ENCODE results near the gene STK24. TPM values are rescaled to one million over a fixed set of nuclear protein-coding genes. Genes with fewer than 3 reads are reported as not detected.
"Not testable (repeated sequence)": the region's sequence is repeated elsewhere in the genome, so short reads cannot be mapped to it uniquely, and the experiment has no call there.

The STK24 gene
- total RNA-seq, 2 donors from 2014 or later, result 55.8 to 63.2 TPM

DNA sequence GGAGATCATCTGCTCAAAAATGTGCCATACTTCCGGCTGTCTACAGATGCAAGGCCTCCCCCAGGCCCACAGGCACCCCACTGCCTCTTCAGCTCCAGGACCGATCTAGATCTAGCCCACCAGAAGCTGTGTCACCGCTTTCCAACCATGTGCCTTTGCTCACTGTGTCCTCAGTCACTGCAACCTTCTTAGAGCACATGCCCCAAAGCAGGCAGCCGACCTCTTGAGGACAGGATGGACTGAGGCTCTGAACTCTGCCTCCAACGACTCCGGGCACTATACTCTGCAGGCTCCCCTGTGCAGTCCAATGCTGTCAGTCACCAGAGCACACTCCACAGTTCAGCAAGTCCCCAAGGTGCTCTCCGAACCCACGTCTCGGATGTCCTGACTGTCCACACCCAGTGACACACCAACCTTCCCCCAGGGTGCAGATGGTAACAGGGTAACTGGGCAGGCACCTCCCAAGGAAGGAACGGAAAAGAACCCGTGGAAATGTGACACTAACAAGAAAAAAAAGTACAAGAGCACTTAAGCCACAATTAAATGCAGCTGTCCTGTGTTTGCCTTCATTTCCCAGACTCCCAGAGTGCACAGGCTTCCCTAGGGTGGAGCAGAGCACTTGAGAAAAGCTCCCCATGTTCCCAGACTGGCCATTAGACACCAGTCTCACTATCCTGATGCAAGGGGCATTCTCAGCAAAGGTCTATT is 4.8 kb downstream of the STK24 start:
- no peak for DNase-seq (ENCODE audit: low spot score)
- Histone ChIP-seq H3K4me1 (peaks cover 0 to 51% of the 10 kb centered on the region in 2 donors), H3K27me3 (no peaks in the 10 kb centered on the region), H3K36me3 (no peaks in the 10 kb centered on the region), H3K9me3 (no peaks in the 10 kb centered on the region), H3K27ac (peak overlapping the region; percentile 41 to 49), H3K4me3 (no peak overlapping the region)
- TF ChIP-seq, protein P1, sequence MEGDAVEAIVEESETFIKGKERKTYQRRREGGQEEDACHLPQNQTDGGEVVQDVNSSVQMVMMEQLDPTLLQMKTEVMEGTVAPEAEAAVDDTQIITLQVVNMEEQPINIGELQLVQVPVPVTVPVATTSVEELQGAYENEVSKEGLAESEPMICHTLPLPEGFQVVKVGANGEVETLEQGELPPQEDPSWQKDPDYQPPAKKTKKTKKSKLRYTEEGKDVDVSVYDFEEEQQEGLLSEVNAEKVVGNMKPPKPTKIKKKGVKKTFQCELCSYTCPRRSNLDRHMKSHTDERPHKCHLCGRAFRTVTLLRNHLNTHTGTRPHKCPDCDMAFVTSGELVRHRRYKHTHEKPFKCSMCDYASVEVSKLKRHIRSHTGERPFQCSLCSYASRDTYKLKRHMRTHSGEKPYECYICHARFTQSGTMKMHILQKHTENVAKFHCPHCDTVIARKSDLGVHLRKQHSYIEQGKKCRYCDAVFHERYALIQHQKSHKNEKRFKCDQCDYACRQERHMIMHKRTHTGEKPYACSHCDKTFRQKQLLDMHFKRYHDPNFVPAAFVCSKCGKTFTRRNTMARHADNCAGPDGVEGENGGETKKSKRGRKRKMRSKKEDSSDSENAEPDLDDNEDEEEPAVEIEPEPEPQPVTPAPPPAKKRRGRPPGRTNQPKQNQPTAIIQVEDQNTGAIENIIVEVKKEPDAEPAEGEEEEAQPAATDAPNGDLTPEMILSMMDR (IDR thresholded peaks at IDR 0.05), result no peak

DNA sequence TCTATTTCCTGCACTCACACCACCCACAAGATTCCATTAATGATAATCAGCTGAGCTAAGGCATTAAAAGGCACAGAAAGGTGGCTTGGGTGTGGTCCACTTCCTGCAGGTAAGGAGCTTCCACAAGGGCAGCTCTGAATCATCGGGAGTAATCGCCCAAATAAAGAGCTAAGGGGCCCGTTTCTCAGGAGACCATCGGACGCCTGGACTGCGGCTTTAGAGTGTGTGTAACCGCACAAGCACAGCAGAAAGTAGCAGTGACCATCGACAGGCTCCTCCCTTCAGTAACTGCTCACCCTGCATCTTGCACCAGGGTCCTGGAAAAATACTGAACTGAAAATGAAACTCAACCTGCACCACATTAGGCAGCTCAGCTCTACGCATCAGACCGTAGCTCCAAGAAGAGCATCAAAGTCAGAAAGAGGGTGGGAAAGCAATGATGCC is 6.0 kb downstream of the STK24 start:
- peak overlapping the region; percentile 15 to 49 for H3K27ac ChIP-seq
- peak overlapping the region in 1 of 2 donors; percentile 14 for H3K4me3 ChIP-seq
- H3K27me3 ChIP-seq, result no peaks in the 10 kb centered on the region
- no peaks in the 10 kb centered on the region for H3K36me3 ChIP-seq
- TF ChIP-seq, protein P1 (IDR thresholded peaks at IDR 0.05), result no peak
- no peaks in the 10 kb centered on the region for H3K9me3 ChIP-seq
- DNase-seq (ENCODE audit: low spot score), result no peak
- peaks cover 0 to 63% of the 10 kb centered on the region in 2 donors for H3K4me1 ChIP-seq

DNA sequence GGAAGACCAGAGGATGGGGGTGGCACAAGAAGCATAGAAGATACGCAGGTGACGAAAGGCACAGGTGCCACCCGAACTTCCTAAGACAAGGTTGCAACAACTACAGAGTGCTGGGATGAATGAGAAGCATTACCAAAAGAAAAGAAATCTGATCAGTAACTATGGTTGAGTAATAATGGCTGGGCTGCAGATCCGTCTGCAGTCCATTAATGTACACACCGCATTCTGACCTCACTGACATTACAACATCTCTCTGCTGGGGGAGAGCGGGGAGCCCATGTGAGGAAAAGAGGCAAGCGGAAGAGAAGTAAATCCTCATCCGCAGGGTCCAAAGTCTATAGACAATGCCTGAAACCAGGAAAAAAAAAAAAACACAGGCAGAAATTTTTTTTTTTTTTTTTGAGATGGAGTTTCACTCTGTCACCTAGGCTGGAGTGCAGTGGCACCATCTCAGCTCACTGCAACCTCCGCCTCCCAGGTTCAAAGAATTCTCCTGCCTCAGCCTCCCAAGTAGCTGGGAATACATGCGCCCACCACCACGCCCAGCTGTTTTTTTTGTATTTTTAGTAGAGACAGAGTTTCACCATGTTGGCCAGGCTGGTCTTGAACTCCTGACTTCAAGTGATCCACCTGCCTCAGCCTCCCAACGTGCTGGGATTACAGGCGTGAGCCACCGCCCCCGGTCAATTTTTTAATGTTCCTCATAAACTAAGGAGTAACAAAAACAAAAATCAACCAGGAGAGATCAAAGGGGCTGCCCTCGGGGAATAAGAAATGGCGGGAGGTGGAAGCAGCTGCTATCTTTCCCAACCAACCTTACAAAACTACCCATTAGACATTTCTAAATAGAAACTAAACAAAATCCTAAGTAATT is 7.2 kb downstream of the STK24 start:
- H3K36me3 ChIP-seq; DNase-seq (ENCODE audit: low spot score); H3K4me3 ChIP-seq; H3K9me3 ChIP-seq; H3K27me3 ChIP-seq: not testable (repeated sequence)
- peaks cover 0 to 67% of the 10 kb centered on the region in 2 donors for H3K4me1 ChIP-seq
- peak overlapping the region in 1 of 2 donors; percentile 7 for H3K27ac ChIP-seq

DNA sequence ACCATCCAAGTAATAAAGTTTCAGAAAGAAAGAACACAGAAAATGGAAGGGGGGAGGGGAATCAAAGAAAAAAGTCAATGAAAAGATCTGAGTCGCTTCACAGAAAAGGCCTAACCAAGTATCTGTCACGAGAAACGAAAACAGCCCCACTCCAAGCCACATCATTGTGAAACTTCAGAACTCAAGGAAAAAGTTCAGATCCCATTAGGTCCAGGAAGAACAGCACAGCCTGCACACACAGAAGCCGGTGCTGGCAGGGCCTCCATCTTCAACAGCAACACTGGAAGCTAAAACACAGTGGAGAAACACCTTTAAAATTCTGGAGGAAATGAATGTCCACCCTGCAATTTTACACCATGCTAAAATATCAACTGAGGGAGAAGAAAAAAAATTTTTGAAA is 8.0 kb downstream of the STK24 start:
- TF ChIP-seq, protein P1 (IDR thresholded peaks at IDR 0.05), result no peak
- no peak for DNase-seq (ENCODE audit: low spot score)
- Histone ChIP-seq H3K4me1 (peaks cover 0 to 67% of the 10 kb centered on the region in 2 donors), H3K36me3 (no peaks in the 10 kb centered on the region), H3K27ac (no peak overlapping the region), H3K4me3 (no peak overlapping the region), H3K9me3 (no peaks in the 10 kb centered on the region), H3K27me3 (no peaks in the 10 kb centered on the region)

DNA sequence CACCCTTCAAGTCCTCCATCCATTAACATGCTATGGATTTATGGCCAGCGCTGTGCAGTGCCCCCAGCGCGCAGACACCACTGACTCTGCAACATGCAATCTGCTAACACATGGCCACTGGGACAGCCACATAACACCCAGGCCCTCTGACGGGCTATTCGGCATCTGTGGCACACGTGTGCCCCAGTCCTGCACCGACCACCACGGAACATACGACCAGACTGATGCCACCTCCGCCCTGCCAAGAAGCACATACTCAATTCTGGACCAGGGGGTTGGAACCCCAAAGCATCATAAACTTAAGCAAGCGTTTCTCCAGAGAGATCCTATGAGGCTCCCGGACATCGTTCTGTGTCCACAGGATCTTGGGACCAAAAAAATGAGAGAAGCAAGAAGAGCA is 9.8 kb downstream of the STK24 start:
- Histone ChIP-seq H3K9me3 (no peaks in the 10 kb centered on the region), H3K27ac (no peak overlapping the region), H3K4me1 (peaks cover 0 to 65% of the 10 kb centered on the region in 2 donors), H3K36me3 (no peaks in the 10 kb centered on the region), H3K27me3 (no peaks in the 10 kb centered on the region), H3K4me3 (no peak overlapping the region)
- TF ChIP-seq, protein P1 (IDR thresholded peaks at IDR 0.05), result no peak
- no peak for DNase-seq (ENCODE audit: low spot score)

All from right atrium auricular region (tissue), 2 donors.